ENCODE measurements around the gene OTOP1. TPM values are rescaled to one million over a fixed set of nuclear protein-coding genes. Genes with fewer than 3 reads are reported as not detected.

The OTOP1 gene
- total and polyA plus RNA-seq, 2 experiments from 2014 or later = not detected

GRCh38 chr4:4200624-4201023 lies 26.1 kb downstream of the OTOP1 start:
- no peak for TF ChIP-seq NANOG (IDR thresholded peaks at IDR 0.05; ENCODE audit: borderline replicate concordance)
- TF ChIP-seq JUNB (IDR thresholded peaks at IDR 0.05; ENCODE audit: unreplicated experiment) = no peak
- TF ChIP-seq ETS1 (IDR thresholded peaks at IDR 0.05) = no peak
- no peak for TF ChIP-seq EZH2 (IDR thresholded peaks at IDR 0.05; ENCODE audit: low read depth, unreplicated experiment)
- TF ChIP-seq STAT1 (IDR thresholded peaks at IDR 0.05; ENCODE audit: unreplicated experiment) = no peak
- TF ChIP-seq EZH2phosphoT487 (IDR thresholded peaks at IDR 0.05; ENCODE audit: unreplicated experiment) = no peak
- TF ChIP-seq CREB1 (CRISPR knock-in tag; IDR thresholded peaks at IDR 0.05; ENCODE audit: low read depth) = no peak
- TF ChIP-seq ZNF114 (CRISPR knock-in tag; IDR thresholded peaks at IDR 0.05) = no peak
- no peak for TF ChIP-seq POLR2AphosphoS5 (IDR thresholded peaks at IDR 0.05; ENCODE audit: low read depth)
- no peak for TF ChIP-seq ZNF462 (CRISPR knock-in tag; IDR thresholded peaks at IDR 0.05)
- TF ChIP-seq CTCF (conservative IDR thresholded peaks at IDR 0.05; ENCODE audit: low read depth in 2 of 2) = no peak
- no peak for TF ChIP-seq REST (IDR thresholded peaks at IDR 0.05; ENCODE audit: unreplicated experiment)
- TF ChIP-seq ZNF331 (CRISPR knock-in tag; IDR thresholded peaks at IDR 0.05; ENCODE audit: low read depth) = no peak
- H2AFZ ChIP-seq = no peak overlapping the region
- no peak overlapping the region for H3K27ac ChIP-seq (ENCODE audit: low read depth)
- H3K27me3 Mint-ChIP-seq (ENCODE audit: insufficient read depth, low read depth, poor library complexity) = peaks cover 13% of the 10 kb centered on the region
- peaks cover 7% of the 10 kb centered on the region; the same call in 2 of the 3 replicates for H3K4me1 Mint-ChIP-seq
- no peaks in the 10 kb centered on the region for H3K36me3 ChIP-seq (ENCODE audit: insufficient read depth)
- no peaks in the 10 kb centered on the region for H3F3A ChIP-seq (replicated peaks; ENCODE audit: low read depth)
- H3K36me3 Mint-ChIP-seq (ENCODE audit: low read depth) = no peaks in the 10 kb centered on the region
- DNase-seq (ENCODE audit: low spot score) (no peak), ATAC-seq (no peak)
- H3K4me3 Mint-ChIP-seq = no peak overlapping the region
- no peaks in the 10 kb centered on the region for H3K27me3 ChIP-seq (ENCODE audit: insufficient read depth)
- no peaks in the 10 kb centered on the region for H3K4me1 ChIP-seq (ENCODE audit: insufficient read depth)
- no peak overlapping the region for H3K4me3 ChIP-seq
- H4K20me1 ChIP-seq (replicated peaks; ENCODE audit: insufficient read depth) = no peaks in the 10 kb centered on the region
- no peaks in the 10 kb centered on the region for H3K9me2 ChIP-seq (ENCODE audit: insufficient read depth)
- H3K79me2 ChIP-seq (replicated peaks; ENCODE audit: insufficient read depth) = no peaks in the 10 kb centered on the region
- no peak overlapping the region for H3K27ac Mint-ChIP-seq
- H3K4me2 ChIP-seq = no peak overlapping the region
- peaks cover 5% of the 10 kb centered on the region; the same call in 2 of the 3 replicates for H3K9me3 Mint-ChIP-seq
